Parathyroid adenoma (tissue), 2 donors: ENCODE results near the gene SLC5A12.

Source experiments
- H2AFZ ChIP-seq: fragments of 300-600 bp; sonication (generic); one replicate; pipeline ENCODE4 v1.7.0; 2017; ENCODE audit warnings: antibody characterized with exemption, mild to moderate bottlenecking
- H3K27ac ChIP-seq: fragments of 300-600 bp; sonication (generic); one replicate; pipeline ENCODE4 v1.7.0; 2017
- H3K27me3 ChIP-seq: fragments of 300-600 bp; sonication (generic); one replicate; pipeline ENCODE4 v1.7.0; 2017; ENCODE audit warnings: low read length; ENCODE audit not compliant: control insufficient read depth, insufficient read depth
- H3K36me3 ChIP-seq: fragments of 300-600 bp; sonication (generic); one replicate; pipeline ENCODE4 v1.7.0; 2017; ENCODE audit warnings: low read length; ENCODE audit not compliant: control insufficient read depth, insufficient read depth
- H3K4me1 ChIP-seq: fragments of 300-600 bp; sonication (generic); one replicate; pipeline ENCODE4 v1.7.0; 2017; ENCODE audit warnings: control low read depth
- H3K4me2 ChIP-seq: fragments of 300-600 bp; sonication (generic); one replicate; pipeline ENCODE4 v1.7.0; 2017; ENCODE audit warnings: low read length
- H3K4me3 ChIP-seq: fragments of 300-600 bp; sonication (generic); one replicate; pipeline ENCODE4 v1.7.0; 2017; ENCODE audit warnings: low read depth, low read length
- H3K79me2 ChIP-seq: fragments of 300-600 bp; sonication (generic); one replicate; pipeline ENCODE4 v1.7.0; 2017; ENCODE audit warnings: control low read depth
- H3K9ac ChIP-seq: fragments of 300-600 bp; sonication (generic); one replicate; pipeline ENCODE4 v1.7.0; 2017; ENCODE audit warnings: mild to moderate bottlenecking
- H3K9me3 ChIP-seq: fragments of 300-600 bp; sonication (generic); one replicate; pipeline ENCODE4 v1.7.0; 2017; ENCODE audit warnings: low read length; ENCODE audit not compliant: control insufficient read depth
- CTCF ChIP-seq: fragments of 300-600 bp; sonication (generic); IDR thresholded peaks from one replicate; pipeline ENCODE4 v1.7.0; 2017; ENCODE audit warnings: antibody characterized with exemption, mild to moderate bottlenecking
- donor health status: primary hyperparathyroidism.

The SLC5A12 gene

GRCh38 chr11:26706181-26706580 is 15.7 kb downstream of the SLC5A12 start:
- Histone ChIP-seq H3K9ac (no peak overlapping the region), H3K9me3 (no peaks in the 10 kb centered on the region), H2AFZ (no peak overlapping the region), H3K36me3 (no peaks in the 10 kb centered on the region), H3K27me3 (no peaks in the 10 kb centered on the region), H3K27ac (no peak overlapping the region), H3K4me2 (no peak overlapping the region), H3K4me3 (no peak overlapping the region), H3K4me1 (no peaks in the 10 kb centered on the region), H3K79me2 (no peaks in the 10 kb centered on the region)
- no peak for TF ChIP-seq CTCF

GRCh38 chr11:26704249-26704648 is 17.6 kb downstream of the SLC5A12 start:
- H3K9ac ChIP-seq, result no peak overlapping the region
- TF ChIP-seq CTCF, result no peak
- H3K79me2 ChIP-seq, result no peaks in the 10 kb centered on the region

GRCh38 chr11:26703411-26704191 is 18.3 kb downstream of the SLC5A12 start:
- no peak overlapping the region for H3K4me3 ChIP-seq
- TF ChIP-seq CTCF, result no peak
- no peak overlapping the region for H2AFZ ChIP-seq
- no peaks in the 10 kb centered on the region for H3K27me3 ChIP-seq
- H3K4me2 ChIP-seq, result no peak overlapping the region
- H3K79me2 ChIP-seq, result no peaks in the 10 kb centered on the region
- H3K9ac ChIP-seq, result no peak overlapping the region
- no peaks in the 10 kb centered on the region for H3K36me3 ChIP-seq
- H3K4me1 ChIP-seq, result no peaks in the 10 kb centered on the region
- H3K9me3 ChIP-seq, result no peaks in the 10 kb centered on the region
- H3K27ac ChIP-seq, result no peak overlapping the region

More at GRCh38 chr11:26704249-26704648, 17.6 kb downstream of the SLC5A12 start:
- Histone ChIP-seq H3K4me1 (no peaks in the 10 kb centered on the region), H3K27ac (no peak overlapping the region), H2AFZ (no peak overlapping the region), H3K27me3 (no peaks in the 10 kb centered on the region), H3K4me2 (no peak overlapping the region), H3K9me3 (no peaks in the 10 kb centered on the region), H3K36me3 (no peaks in the 10 kb centered on the region), H3K4me3 (no peak overlapping the region)

GRCh38 chr11:26702406-26702805 is 19.5 kb downstream of the SLC5A12 start:
- Histone ChIP-seq H3K9me3 (no peaks in the 10 kb centered on the region), H3K27me3 (no peaks in the 10 kb centered on the region), H3K79me2 (no peaks in the 10 kb centered on the region), H3K27ac (no peak overlapping the region), H3K4me3 (no peak overlapping the region), H3K4me1 (no peaks in the 10 kb centered on the region), H3K36me3 (no peaks in the 10 kb centered on the region), H2AFZ (no peak overlapping the region), H3K9ac (no peak overlapping the region), H3K4me2 (no peak overlapping the region)
- no peak for TF ChIP-seq CTCF
